Subcutaneous adipose tissue (tissue), 4 donors: ENCODE measurements around the gene GNB1. TPM values are rescaled to one million over a fixed set of nuclear protein-coding genes. Genes with fewer than 3 reads are reported as not detected.

Experiments
- total RNA-seq, 4 donors: library from RNA; depleted of rRNA; stranded (reverse); fragments of >200 nt; gene quantifications; one replicate each; pipeline ENCODE4 v1.1.0, GENCODE V29; 2016
- TF ChIP-seq, protein P1 (sequence below): fragments of 450-650 bp; IDR thresholded peaks from one replicate; pipeline ENCODE4 v1.5.1; 2016; ENCODE audit warnings: low read depth, mild to moderate bottlenecking, control low read depth, antibody characterized with exemption, moderate library complexity

Gene GNB1
- total RNA-seq, 4 donors from 2014 or later: 157 to 173 (median 164) TPM

DNA sequence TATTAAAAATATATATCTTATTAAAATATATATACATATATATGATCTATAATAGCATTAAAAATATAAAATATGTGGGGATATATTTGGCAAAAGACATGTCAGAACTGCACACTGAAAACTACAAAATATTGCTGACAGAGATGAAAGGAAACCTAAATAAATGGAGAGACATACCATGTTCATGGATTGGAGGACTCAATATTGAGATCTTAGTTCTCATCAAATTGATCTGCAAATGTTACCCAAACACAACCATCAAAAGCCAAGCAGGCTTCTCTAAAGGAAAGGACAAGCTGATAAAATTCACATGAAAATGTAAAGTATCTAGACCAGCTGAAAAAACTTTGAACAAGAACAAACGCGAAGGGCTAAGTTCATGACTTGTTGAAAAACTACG lies 119.8 kb downstream of the GNB1 start:
- TF ChIP-seq, protein P1, sequence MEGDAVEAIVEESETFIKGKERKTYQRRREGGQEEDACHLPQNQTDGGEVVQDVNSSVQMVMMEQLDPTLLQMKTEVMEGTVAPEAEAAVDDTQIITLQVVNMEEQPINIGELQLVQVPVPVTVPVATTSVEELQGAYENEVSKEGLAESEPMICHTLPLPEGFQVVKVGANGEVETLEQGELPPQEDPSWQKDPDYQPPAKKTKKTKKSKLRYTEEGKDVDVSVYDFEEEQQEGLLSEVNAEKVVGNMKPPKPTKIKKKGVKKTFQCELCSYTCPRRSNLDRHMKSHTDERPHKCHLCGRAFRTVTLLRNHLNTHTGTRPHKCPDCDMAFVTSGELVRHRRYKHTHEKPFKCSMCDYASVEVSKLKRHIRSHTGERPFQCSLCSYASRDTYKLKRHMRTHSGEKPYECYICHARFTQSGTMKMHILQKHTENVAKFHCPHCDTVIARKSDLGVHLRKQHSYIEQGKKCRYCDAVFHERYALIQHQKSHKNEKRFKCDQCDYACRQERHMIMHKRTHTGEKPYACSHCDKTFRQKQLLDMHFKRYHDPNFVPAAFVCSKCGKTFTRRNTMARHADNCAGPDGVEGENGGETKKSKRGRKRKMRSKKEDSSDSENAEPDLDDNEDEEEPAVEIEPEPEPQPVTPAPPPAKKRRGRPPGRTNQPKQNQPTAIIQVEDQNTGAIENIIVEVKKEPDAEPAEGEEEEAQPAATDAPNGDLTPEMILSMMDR: no peak

DNA sequence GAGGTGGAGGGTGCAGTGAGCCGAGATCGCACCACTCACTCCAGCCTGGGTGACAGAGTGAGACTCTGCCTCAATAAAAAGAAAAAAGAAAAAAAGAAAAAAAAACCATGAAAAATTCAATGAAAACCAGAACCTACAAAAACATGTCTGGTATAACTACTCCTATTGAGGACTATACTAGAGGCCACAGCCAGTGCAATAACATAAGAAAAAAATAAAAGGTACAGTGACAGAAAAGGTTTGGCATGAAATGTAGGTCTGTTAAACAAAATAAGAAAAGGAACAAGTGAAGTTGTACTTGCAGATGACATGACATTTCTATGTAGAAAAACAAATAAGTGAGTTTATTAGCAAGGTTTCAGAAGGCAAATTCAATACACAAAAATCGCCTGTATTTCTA lies 120.8 kb downstream of the GNB1 start:
- TF ChIP-seq, protein P1: no peak

DNA sequence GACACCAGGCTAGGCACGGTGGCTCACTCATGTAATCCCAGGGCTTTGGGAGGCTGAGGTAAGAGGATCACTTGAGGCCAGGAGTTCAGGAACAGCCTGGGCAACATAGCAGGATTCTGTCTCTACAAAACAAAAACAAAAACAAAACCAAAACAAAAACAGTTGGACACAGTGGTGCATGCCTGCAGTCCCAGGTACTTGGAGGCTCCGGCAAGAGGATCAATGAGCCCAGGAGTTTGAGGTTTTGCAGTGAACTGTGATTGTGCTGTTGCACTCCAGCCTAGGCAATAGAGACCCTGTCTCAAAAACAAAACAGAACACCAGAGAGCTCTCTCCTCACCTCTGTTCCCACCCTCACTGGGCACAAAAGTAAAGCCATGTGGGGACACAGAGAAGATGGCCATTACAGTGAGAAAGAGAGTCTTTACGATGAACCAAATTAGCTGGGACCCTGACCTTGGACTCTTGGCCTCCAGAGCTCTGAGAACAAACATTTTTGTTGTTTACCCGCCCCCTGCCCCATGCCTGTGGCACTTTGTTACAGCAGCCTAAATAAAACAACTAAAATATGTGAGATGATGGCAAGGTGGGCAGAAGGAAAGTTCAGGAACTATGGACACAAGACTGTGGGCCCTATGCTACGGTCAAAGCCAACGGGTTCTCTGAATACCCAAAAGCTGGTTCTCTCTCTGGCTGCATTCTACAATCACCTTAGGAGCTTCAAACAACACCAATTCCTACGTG lies 122.5 kb downstream of the GNB1 start:
- TF ChIP-seq, protein P1: no peak

DNA sequence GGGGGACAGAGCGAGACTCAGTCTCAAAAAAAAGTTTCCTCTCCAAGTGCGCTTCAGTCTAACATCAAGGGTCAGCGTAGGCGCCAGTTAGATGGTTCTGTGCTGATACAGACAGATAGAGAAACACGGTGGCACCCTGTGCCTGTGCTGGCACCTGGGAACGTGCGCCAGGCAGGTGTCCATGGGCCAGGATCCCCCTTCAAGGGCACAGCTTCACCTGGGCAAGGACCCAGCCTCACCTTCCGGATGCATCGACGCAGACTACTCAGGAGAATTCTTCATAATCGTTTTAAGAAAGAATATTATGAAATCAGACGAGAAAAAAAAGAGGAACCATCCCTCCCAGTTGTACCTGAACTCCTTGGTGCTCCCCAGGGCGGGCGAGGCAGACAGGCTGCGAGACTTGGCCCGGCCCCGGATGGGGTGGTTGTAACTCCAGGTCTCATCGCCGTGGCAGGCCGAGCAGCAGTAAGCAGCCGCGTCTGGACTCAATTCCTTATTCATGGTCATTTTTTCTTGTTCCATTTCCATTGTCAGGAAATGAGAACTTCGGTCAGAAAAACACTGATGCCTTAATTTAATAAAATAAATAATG lies 125.9 kb downstream of the GNB1 start:
- TF ChIP-seq, protein P1: no peak

DNA sequence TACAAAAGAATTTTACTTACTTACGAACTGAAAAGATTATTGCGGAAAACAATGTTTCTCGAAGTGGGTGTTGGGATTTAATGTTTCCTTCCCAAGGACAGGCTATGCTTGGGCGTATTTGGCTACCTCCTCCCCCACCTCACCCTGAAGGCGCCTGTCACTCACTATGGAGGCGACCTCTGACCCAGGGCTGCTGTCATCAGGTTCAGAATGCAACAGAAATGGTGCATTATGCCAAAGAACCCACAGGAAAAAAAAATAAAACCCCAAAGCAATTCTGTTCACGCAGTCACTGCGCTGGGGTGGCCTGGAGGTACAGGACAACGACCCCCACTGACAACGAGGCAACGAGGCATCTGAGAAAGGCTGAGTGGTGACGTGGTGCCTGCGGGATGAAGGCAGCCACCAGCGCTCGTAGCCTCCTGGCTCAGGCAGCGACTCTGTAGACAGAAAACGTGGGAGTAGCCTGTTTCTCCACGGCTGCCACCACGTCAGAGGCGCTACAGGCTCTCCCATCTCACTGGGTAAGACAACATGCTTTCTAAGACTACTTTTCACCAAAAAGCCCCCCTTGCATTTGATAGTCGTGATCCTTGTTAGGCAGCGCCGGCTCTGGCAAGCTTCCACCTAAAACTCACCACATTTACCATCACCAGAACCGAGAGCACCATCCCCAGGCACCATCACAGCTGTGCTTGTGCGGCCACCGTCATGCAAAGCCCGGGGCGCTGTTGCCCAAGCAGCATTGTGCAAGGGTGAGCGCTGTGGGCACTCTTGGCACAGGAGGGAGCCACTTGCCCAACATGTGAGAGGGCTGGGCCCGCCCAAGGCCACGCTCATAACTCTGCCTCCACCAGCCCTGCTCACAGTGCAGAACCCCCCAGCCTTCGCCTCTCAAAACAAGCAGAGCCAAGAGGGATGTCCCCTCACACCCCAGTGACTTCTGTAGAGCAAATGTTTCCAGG lies 126.9 kb downstream of the GNB1 start:
- TF ChIP-seq, protein P1: no peak

DNA sequence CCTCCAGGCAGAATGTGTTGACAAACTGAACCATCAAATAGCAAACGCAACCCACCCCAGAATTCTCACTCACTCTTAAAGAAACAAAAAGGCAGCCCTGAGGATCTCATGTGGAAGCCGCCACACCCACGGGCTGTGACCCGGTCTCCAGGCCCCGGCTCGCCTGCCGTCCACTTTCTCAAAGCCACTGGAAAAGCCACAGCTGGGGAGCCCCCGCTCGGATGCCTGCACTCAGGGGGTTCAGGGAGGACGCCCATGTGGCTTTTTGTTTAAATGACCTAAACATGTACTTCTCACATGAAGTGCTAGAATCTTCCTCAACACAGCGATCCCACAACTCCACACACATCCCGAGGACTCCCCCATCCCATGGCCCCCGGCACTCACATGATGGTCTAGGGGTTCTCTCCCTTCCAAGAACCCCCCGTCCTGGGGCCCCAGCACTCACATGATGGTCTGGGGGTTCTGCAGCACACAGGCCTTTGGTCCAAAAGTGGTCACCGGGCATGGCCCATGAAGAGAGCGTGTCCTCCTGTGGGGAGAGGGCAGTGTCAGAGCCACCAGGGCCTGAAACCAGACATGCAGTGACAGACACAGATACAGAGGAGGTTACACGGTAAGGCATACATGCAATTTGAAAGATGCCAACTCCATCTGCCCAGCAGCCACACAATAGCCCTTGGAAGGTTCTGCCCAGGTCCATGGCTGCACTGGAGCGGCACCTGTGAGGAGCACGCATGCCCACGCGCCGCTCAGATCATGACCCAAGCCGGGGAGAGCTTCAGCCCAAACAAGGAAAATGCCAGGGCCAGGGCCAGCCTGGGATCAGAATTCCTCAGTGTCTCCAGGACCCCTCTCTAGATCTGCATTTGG lies 129.1 kb downstream of the GNB1 start:
- TF ChIP-seq, protein P1: no peak
